HG02852 (cell line): ENCODE results near the gene EPHB4.
A peak's percentile ranks its signal among the peaks of the same experiment; 100 is the strongest.
"Not testable (repeated sequence)": the region's sequence is repeated elsewhere in the genome, so short reads cannot be mapped to it uniquely, and the experiment has no call there.

ENCODE experiments used
- ATAC-seq: cut with Tn5 transposase; IDR thresholded peaks from one replicate; pipeline ENCODE4 v1.9.1; 2021; ENCODE audit warnings: mild to moderate bottlenecking, moderate library complexity; ENCODE audit not compliant: unreplicated experiment

The EPHB4 gene

DNA sequence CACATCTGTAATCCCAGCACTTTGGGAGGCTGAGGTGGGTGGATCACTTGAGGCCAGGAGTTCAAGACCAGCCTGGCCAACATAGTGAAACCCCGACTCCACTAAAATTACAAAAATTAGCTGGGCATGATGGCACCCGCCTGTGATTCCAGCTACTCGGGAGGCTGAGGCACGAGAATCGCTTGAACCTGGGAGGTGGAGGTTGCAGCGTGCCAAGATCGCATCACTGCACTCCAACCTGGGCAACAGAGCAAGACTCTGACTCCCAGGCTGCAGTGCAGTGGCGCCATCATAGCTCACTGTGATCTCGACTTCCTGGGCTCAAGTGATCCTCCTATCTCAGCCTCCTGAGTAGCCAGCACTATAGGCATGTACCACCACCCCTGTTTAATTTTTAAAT, 27.6 kb upstream of the EPHB4 start:
- not testable (repeated sequence) for ATAC-seq

DNA sequence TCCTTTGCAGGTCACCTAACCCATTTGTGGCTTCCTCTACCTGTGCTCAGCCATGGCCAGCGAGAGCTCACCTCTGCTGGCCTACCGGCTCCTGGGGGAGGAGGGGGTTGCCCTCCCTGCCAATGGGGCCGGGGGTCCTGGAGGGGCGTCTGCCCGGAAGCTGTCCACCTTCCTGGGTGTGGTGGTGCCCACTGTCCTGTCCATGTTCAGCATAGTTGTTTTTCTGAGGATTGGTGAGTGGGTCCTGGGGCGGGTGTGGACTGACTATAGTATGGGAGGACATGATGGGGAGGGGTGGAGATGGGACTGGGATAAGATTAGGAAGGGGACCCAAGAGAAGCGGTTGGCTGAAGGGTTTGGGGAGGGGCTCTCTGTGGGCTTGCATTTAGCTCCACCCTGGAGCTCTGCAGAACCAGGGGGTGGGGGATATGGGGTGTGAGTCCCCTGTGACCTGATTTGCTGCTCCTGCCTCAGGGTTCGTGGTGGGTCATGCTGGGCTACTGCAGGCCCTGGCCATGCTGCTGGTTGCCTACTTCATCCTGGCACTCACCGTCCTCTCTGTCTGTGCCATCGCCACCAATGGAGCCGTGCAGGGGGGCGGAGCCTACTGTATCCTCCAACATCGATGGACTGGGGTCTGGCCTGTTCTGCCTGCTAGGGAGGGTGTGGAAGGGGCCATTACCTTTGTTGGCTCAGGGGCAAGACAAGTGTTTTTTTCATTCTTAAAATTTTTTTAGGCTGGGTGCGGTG, 27.0 kb upstream of the EPHB4 start:
- no peak for ATAC-seq

DNA sequence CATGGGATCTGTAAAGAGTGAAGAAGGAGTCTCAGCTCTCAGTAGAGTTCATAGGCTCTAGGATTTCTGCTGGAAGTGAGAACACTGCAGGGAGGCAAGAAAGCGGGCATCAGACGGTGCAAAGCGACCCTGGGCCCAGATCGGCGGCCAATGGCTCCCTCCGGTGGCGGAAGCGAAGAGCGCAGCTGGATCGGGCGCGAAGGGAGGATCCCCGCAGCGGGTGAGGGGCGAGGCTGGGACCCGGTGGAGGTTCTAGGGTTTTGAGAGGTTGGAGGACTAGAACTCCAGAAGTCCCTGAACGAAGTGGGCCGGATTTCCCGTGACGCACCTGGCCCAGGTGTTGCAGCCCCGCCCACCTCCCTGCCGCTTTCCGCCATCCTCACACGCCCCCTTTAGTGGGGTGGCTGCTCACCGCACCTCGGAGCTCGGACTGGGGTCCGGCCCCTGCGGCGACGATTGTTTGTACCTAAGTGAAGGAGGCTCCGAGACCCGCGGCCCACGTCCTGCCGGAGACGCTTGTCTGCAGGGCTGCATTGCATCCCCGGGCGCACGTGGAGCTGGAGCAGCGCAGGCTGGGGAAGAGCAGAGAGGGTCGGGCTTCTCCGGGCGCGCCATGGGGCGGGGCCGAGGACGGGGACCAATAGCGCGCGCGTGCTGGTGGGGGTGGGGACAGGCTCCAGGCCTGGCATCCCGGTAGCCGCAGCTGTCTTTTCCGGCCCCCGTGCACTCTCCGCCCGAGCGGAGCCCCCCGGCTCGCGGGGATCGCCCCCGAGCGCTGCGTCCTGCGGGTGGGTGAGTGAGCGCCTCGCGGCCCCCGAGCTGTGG, 24.9 kb upstream of the EPHB4 start, which contains the start of gene SLC12A9:
SLC12A9 (plus strand) TSS at position 666 of the 825 bp plus-strand sequence. CDS start 1,485 bp downstream, outside the sequence.
- ATAC-seq: peak; percentile 92

DNA sequence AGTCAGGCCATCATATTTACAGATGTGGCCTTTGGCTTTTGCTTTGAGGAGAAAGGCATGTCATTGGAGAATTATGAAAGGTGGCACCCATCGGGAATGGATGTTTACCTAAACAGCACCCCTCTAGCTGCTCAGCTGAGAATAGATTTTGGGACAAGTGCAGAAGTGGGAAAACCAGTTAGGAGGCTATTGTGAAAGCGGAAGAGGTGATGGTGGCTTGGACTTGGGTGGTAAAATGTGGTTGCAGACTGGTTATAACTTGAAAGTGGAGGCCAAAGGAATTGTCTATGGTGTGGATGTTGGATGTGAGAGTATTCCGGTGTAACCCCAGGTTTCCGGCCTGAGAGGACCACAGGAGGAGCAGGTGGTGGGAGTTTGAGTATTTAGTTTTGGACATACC, 20.0 kb upstream of the EPHB4 start:
- ATAC-seq: no peak

DNA sequence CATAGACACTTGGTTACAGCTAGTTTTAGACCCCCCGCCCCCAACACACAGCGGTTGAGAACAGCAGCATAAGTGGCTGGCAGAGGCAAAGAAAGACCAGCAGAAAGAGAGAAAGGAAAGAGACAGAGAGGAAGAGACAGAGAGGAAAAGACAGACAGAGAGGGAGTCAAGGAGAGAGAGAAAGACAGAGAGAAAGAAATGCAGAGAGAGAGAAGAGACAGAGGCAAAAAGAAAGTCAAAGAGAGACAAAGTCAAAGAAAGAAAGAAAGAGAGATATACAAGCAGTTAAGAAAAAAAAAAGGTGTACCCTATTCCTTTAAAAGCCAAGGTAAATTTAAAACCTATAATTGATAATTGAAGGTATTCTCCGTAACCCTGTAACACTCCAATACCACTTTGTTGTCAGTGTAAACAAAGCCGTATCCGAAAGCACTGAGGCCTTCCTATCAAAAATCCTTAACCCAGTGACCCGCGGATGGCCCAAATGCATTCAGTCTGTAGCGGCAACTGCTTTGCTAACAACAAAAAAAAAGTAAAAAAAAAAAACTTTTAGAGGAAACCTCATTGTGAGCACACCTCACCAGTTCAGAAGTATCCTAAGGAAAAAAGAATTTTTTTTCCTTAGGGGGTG, 13.3 kb upstream of the EPHB4 start:
- no peak for ATAC-seq

DNA sequence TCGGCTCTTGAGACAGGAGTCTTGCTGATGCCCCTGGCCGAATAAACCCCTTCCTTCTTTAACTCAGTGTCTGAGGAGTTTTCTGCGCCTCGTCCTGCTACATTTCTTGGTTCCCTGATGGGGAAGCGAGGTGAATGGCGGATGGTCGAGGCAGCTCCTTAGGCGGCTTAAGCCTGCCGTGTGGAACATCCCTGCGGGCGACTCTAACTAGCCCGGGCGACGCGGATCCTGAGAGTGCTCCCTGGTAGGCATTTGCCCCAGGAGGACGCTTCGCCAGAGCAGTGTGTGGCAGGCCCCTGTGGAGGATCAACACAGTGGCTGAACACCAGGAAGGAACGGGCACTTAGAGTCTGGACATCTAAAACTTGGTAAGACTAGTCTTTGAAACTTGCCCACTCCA, 12.0 kb upstream of the EPHB4 start:
- ATAC-seq: no peak

DNA sequence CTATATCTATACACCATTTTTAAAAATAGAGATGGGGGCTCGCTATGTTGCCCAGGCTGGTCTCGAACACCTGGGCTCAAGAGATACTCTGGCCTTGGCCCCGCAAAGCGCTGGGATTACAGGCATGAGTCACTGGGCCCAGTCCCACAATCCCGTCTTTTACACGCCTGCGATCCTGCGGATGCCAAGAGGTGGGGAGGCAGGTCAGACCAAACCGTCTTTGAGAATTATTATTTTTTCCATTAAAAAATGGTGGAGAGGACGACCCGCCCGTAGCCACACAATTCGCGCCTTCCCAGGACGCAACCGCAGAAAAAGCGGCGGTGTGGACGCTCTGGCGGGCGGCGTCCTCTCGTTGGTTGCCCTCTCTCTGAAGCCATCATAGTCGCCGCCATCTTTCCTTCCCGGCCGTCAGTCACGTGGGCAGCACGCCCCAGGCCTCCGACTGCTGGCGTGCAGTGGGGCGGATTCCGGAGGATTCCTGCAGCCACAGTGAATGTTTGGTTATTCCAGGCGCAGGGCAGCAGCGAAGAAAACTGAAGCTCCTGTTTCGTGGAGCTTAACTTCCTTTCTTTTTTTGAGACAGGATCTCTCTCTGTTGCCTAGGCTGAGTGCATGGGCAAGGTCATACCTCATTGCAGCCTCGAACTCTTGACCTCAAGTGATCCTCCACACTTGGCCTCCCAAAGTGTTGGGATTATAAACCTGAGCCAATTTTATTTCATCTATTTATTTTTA, 9.9 kb upstream of the EPHB4 start:
- ATAC-seq: peak; percentile 66

DNA sequence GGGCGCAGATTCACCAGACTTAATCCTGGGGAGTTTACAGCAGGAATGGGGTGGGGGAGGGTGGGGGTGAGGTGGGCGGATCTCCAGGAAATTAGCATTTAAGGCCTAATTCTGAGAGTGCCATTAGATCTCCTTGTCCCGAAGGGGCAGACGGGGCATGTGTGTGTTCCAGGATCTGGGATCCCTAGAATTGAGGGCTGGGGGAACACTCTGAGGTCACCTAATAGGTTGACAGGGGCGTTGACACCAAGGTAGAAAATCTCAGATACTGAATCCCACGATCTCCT, 9.4 kb upstream of the EPHB4 start:
- no peak for ATAC-seq

DNA sequence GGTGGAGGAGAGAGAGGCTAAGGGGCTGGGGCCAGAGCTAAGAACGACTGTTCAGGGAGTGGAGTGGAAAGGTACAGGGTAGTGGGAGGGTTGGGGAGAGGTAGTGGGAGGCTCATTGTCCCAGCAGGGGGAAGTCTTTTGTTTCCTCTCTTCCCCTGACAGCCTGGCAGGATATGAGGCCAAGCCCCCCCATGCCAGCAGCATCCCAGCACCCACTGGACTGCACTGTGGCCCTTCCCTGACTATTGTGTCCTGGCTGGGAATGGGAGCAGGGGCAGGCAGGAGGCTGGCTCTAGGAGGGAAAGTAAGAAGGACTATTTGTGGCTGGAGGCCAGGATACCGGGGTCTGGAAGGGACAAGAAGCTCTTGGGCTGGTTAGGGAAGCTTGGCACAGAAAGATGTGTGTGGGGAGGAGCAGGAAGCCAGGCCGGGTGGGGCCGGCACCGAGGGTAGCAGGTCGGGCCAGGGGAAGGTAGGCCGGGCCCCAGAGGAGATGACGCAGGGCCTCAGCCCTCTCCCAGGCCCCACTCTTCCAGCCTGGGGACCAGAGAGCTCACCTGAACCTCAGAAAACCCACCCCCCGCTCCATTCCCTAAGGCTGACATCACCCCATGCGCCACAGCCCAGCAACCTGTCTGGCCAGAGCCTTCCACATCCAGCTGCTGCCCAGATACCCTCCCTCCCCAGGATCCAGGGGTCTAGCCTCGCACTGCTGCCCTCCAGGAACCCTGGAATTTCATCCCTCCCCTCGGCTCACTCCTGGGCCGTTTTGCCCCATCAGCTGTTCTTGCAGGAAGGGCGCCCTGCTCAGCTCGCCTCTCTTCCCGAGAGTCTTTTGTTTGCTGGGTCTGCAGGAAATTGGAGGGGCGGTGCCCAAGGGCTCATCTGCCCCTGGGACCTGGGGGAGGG, 8.8 kb upstream of the EPHB4 start:
- no peak for ATAC-seq

DNA sequence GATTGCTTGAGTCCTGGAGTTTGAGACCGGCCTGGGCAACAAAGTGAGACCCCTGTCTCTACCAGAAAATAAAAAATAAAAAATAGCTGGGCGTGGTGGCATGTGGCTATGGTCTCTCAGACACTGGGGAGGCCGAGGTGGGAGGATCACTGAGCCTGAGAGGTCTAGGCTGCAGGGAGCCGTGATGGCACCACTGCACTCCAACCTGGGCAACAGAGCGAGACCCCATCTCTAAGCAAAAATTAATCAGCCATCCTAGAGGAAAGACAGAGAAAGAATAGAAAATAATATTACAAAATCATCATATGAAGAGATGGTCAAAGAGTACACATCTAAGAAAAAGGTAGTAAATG, 4.9 kb upstream of the EPHB4 start:
- no peak for ATAC-seq

DNA sequence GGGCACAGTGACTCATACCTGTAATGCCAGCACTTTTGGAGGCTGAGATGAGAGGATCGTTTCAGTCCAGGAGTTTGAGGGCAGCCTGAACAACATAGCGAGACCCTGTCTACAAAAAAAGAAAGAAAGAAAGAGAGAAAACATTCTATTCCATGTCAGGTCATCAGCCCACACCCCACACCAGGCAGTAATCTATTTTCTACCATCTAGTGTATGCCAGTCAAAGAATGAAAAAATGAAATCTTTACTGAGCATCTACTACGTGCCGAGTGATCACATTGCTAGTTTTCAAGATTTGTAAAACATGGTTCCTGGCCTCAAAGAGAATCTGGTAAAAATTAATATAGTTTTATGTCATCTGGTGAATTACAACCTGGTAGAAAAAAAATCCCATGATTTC, 3.1 kb upstream of the EPHB4 start:
- ATAC-seq: no peak

DNA sequence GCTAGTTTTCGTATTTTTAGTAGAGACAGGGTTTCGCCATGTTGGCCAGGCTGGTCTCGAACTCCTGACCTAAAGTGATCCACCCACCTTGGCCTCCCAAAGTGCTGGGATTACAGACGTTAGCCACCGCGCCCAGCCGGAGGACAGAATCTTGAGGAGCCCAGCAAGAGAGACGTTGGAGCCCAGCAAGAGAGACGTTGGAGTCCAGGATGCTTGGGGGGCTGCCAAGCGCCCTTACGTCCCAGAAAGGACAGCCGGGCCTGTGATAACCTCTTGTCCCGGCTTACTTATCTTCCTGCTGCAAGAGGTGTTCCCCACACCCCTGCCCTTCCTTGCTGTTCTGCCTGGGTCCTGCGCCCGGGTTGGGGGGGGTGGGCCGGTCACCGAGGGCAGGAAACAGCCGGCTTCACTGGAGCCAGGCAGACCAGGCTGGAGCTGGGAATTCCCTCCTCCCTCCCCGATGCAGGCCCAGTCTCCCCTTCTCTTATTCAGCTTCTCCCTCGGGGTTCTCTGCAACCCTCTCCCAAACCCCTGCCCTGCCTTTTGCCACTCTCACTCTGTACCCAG, 1.9 kb upstream of the EPHB4 start:
- ATAC-seq: no peak

DNA sequence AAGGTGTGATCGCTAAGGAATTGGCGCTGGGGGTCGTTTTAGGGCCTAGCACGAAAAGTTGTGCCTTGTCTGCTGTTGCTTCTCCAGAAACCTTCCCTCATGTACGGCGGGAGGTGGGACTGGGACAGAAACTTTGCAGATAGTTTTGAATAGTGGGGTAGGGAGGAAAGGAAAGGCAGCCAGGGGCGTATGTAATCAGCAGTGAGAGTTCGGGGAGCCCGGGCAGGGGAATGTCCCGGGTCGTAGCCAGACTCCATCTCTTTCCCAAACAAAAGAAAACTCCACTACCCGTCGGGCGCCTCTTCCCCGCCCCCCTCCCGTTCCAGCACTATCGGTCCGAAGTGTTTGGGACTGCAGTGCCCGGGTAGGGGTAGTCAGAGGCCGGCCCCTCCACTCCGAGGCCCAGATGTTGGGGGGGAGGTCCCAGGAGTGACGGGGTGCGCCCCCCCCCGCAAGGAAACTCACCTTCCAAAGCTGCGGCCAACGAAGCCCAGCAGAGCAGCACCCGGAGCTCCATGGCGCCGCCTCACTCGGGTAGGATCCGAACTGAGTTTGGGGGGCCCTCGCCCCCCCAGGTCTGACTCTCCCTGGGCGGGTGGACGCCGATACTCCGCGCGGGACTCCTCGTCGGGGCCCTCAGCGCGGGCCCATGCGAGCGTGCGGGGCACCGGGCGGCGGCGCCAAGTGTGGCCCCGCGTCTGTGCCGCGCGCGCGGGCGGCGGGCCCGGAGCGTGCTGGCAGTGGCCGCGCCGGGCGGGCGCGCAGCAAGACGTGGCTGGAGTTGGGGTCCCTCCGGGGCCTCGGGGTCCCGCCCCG, 601 bp downstream of the EPHB4 start:
- no peak for ATAC-seq

DNA sequence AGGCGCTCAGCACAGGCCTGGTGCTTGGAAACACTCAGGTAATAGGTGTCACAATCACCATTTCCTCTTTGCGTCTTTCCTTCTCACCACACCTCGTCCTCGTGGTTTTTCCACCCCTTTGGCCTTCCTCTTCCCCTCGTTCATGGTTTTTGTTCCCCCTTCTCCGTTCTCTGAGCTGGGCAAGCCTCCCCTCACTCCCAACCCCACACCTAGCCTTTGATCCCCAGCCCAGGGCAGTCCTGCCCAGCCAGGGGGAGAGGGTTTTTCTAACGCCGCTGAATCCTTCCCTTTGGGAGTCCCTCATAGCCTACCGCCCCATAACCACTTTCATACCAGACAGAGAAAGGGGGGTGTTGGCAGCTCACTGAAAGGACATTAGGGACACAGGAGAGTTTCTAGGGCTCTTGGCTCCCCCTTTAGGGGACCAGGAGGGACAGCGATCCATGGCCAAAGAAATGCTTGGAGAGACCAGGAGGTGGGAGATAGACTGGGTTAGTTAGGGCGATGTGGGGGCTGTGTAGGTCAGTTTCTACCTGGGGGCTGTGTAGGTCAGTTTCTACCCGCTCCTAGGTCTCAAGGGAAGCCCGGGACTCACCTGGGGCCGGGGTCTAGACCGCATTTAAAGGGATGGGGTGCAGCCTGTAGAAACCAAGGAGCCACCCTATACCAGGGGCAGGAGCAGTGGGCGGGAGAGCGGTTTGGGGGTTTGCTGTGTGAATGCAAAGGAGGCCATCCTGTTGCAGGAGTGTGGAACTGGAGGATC, 1.4 kb downstream of the EPHB4 start:
- ATAC-seq: no peak

DNA sequence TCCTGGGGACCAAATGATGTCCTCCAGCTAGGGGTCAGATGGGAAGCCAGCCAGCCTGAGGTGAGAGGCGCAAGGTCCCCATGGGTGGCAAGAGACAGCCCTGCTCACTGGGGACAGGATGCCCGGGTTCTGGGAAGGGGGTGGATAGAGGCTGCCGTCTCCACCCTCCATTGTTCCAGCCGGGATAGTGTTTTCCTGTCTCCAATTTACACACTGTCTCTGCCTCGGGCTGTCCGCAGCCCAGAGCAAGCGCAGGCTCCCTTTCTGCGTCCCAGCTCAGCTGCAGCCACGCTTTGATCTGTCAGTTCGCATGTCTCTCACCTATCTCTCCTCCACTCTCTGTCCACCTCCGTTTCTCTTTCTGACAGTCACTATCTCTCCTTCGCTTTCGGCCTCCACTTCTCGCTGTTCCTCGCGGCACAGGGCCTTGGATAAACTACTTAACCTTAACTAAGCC, 2.1 kb downstream of the EPHB4 start:
- ATAC-seq: no peak

DNA sequence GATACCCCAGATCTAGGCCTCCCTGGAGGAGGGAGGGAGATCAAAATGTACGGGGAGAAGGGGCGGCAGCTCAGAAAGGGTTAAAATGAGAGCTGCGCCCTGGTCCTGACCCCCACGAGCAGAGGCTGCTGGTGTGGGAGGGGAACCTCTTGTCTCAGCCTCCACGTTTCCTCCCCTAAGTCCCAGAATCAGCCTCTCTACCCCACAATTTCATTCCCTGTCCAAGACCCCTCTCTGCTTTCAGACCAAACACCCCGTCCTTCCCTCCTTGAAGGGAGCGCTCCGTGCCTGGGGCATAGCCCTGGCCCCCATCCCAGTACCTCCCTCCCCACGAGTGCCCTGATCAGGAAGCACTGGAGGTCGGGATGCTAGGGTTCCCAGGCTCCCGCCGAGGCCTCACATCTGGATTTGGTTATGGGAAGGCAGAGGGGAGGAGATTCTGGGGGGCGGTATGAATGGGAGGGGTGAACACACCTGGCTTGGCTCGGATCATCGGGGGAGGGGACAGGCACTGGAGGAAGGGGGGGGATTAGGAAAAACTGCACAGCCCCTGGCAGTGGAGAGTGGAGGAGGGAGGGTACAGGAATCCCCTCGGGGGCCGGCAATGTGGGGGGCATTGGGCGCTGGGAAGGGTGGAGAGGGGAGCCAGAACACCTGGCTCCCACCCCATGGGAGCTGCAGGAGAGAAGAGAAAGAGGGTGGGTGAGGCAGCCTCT, 2.7 kb downstream of the EPHB4 start:
- no peak for ATAC-seq

DNA sequence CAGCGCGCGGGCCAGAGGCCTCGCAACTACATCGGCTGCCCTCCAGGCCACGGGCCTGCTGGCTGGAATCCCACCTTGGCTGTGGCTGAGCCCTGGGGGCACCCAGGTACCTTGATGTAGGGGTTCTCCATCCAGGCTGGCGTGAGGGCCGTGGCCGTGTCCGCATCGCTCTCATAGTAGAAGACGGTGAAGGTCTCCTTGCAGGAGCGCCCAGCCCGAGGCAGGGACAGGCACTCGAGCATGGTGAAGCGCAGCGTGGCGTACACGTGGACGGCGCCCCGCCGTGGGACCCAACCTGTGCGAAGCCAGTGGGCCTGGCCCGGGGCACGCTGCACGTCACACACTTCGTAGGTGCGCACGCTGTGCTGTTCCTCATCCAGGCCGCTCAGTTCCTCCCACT, 3.8 kb downstream of the EPHB4 start:
- ATAC-seq: no peak

DNA sequence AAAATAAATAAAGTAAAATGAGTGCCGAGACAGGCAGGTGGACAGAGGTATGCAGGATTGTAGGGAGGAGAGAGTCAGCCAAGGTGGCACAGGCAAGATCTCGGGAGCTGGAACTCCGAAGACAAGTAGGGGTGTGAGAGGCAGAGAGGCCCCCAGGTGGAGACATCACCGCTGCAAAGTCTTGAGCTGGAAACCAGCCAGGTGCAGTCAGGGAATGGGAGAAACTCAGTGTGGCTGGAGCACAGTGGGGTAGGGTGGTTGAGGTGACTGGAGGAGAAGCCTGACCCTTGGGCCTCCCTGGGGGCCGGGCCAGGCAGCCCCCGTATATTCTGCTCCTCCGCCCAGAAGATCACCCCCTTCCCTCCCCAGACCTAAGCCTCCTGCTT, 4.2 kb downstream of the EPHB4 start:
- ATAC-seq: no peak
